Stimulated activated CD8-positive, alpha-beta memory T cell treated with anti-CD3 and anti-CD28 coated beads, Interleukin-4, amount 100 ng/mL, for 4 hours (primary cell): ENCODE measurements around the gene ZGLP1.
"Not testable (repeated sequence)": the region's sequence is repeated elsewhere in the genome, so short reads cannot be mapped to it uniquely, and the experiment has no call there.

Source experiments
- DNase-seq, 2 donors: peaks; one replicate each; pipeline ENCODE4 v3.0.0-alpha.2; 2020; ENCODE audit warnings: low read depth in 2 of 2, low spot score in 1 of 2

ZGLP1 gene

GRCh38 chr19:10309423-10309822 lies at the start of gene ZGLP1:
Gene ZGLP1, minus strand, starts transcription at chr19:10309815.
- DNase-seq: no peak

- no peak for DNase-seq
Observed at GRCh38 chr19:10356431-10356830, 46.8 kb upstream of the ZGLP1 start.

- peak in 1 of 2 donors; percentile 18 for DNase-seq
Observed at GRCh38 chr19:10353793-10354391, 44.3 kb upstream of the ZGLP1 start.

GRCh38 chr19:10352764-10353671 lies 43.4 kb upstream of the ZGLP1 start:
- no peak for DNase-seq

GRCh38 chr19:10346509-10346908 lies 36.9 kb upstream of the ZGLP1 start:
- DNase-seq: no peak

- DNase-seq: no peak
Observed at GRCh38 chr19:10344780-10345179, 35.2 kb upstream of the ZGLP1 start.

- DNase-seq: no peak
Observed at GRCh38 chr19:10343495-10343894, 33.9 kb upstream of the ZGLP1 start.

- DNase-seq: no peak
Observed at GRCh38 chr19:10339977-10340376, 30.4 kb upstream of the ZGLP1 start.

GRCh38 chr19:10339380-10339960 lies 29.9 kb upstream of the ZGLP1 start, which contains the start of gene ICAM3:
Gene ICAM3, minus strand, starts transcription at chr19:10339624. Its CDS starts 10 bp downstream, at chr19:10339614.
- DNase-seq: peak in 1 of 2 donors; percentile 33

GRCh38 chr19:10338940-10339339 lies 29.3 kb upstream of the ZGLP1 start:
- DNase-seq: no peak

- DNase-seq: not testable (repeated sequence)
Observed at GRCh38 chr19:10336725-10337124, 27.1 kb upstream of the ZGLP1 start.

- DNase-seq: no peak
Observed at GRCh38 chr19:10335352-10335985, 25.9 kb upstream of the ZGLP1 start.

GRCh38 chr19:10334588-10335351 lies 25.2 kb upstream of the ZGLP1 start:
- DNase-seq: no peak

- no peak for DNase-seq
Observed at GRCh38 chr19:10333758-10334587, 24.4 kb upstream of the ZGLP1 start.

- DNase-seq: peak; percentile 93 to 97
Observed at GRCh38 chr19:10332965-10333757, 23.5 kb upstream of the ZGLP1 start, which contains the start of gene RAVER1. Gene RAVER1, minus strand, starts transcription at chr19:10333529. Its CDS starts 22 bp downstream, at chr19:10333507.

- DNase-seq: no peak
Observed at GRCh38 chr19:10332158-10332964, 22.7 kb upstream of the ZGLP1 start.

GRCh38 chr19:10329555-10329954 lies 19.9 kb upstream of the ZGLP1 start:
- no peak for DNase-seq
